Bronchial epithelial cell (primary cell): ENCODE data around the gene WDR36. TPM values are rescaled to one million over a fixed set of nuclear protein-coding genes. Genes with fewer than 3 reads are reported as not detected.
A peak's percentile ranks its signal among the peaks of the same experiment; 100 is the strongest.

Source experiments
- DNase-seq: peaks from one replicate; pipeline ENCODE4 v3.0.0-alpha.2; 2010; ENCODE audit warnings: low read depth
- FAIRE-seq: peaks from 2 replicates; lab custom pipeline; 2011; peaks lifted over from hg19 to GRCh38; lab: Jason Lieb, UNC
- H3K27me3 ChIP-seq: 2 replicates; pipeline ENCODE4 v1.5.1; 2011; ENCODE audit warnings: low read length; ENCODE audit not compliant: control insufficient read depth, insufficient read depth
- H3K36me3 ChIP-seq: 2 replicates; pipeline ENCODE4 v1.5.1; 2011; ENCODE audit warnings: low read length; ENCODE audit not compliant: control insufficient read depth, insufficient read depth
- H3K4me3 ChIP-seq: 2 replicates; pipeline ENCODE4 v1.5.1; 2011; ENCODE audit warnings: mild to moderate bottlenecking, low read depth, low read length, control low read depth
- CTCF ChIP-seq: IDR thresholded peaks from 2 replicates; pipeline ENCODE4 v1.5.1; 2011; ENCODE audit warnings: mild to moderate bottlenecking, moderate library complexity, low read length, control low read depth, inconsistent platforms; ENCODE audit not compliant: insufficient read depth, severe bottlenecking
- total RNA-seq: library from RNA; depleted of rRNA; stranded (reverse); fragments of >200 nt; gene quantifications from 2 replicates; pipeline ENCODE4 v1.2.1, GENCODE V29; 2014

The WDR36 gene
- total RNA-seq, 1 donor from 2014 or later, result 55.3 TPM

DNA sequence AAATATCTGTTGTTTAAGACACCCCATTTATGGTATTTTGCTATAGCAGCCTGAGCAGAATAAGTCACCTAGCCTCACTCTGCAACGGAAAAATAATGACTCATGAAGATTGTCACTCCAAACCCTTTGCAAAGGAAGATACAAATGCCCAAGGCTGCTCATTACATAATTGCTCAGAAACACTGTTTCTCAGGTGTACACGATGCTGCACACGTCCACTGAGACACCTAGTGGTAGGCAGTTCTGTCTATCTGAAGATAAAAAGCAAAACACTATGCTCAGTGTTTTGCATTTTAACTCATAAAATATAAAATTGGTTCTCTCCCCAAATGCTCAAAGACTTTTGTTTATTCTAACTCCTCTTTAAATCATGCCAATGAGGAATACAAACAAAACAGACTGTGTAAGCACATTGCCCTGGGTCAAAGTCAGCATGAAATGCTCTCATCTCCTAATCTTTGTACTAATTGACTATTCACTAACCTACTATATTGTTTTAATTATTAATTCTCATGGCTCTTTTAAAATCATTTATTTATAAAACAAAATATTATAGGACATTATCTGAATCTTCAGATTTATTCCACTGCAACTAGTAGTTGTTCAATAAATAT lies 28.3 kb upstream of the WDR36 start:
- Histone ChIP-seq H3K36me3 (no peaks in the 10 kb centered on the region), H3K4me3 (no peak overlapping the region), H3K27me3 (no peaks in the 10 kb centered on the region)
- DNase-seq, result peak; percentile 87
- TF ChIP-seq CTCF, result peak; percentile 77
- no peak for FAIRE-seq

DNA sequence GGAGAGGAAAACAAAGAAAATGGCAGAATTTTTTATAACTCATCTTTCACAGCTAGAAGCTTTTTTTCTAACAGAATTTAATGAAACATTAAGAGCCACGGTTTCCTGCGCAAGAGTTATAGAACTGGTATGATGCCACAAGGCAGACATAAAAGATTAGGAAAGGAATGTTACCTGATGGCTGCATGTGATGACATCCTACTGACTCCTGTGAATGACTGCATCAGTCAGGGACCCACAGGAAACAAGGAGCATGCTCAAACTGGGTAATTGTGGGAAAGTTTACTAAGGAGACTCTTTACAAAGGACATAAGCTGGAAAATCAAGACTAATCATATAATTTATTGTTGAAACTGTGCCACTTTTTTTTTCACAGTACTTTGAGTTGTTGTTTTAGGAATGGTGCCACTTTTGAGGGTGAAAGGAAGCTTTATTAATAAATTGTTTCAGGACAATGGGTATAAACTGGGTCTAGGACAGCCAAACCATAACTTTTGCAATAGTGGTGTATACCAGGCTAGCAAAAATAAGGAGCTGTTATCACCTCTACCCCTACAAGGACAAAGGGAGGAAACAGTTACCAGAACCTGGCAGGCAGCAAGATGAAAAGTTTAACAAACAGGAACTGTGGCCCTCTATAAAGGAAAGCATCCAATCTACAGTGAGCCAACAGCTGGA lies 25.7 kb upstream of the WDR36 start:
- peak; percentile 65 for DNase-seq
- H3K36me3 ChIP-seq, result no peaks in the 10 kb centered on the region
- peaks cover 2% of the 10 kb centered on the region for H3K27me3 ChIP-seq
- no peak for FAIRE-seq
- no peak for TF ChIP-seq CTCF
- H3K4me3 ChIP-seq, result no peak overlapping the region

- FAIRE-seq, result no peak
- TF ChIP-seq CTCF, result no peak
- no peaks in the 10 kb centered on the region for H3K36me3 ChIP-seq
- no peak overlapping the region for H3K4me3 ChIP-seq
- peak; percentile 63 for DNase-seq
- H3K27me3 ChIP-seq, result peaks cover 2% of the 10 kb centered on the region
These were observed 23.9 kb upstream of the WDR36 start for GRCh38 chr5:111068213-111068612.

- no peaks in the 10 kb centered on the region for H3K36me3 ChIP-seq
- no peak overlapping the region for H3K4me3 ChIP-seq
- peaks cover 2% of the 10 kb centered on the region for H3K27me3 ChIP-seq
- no peak for FAIRE-seq
- DNase-seq, result no peak
- TF ChIP-seq CTCF, result no peak
These were observed 22.3 kb upstream of the WDR36 start for GRCh38 chr5:111069839-111070238.

DNA sequence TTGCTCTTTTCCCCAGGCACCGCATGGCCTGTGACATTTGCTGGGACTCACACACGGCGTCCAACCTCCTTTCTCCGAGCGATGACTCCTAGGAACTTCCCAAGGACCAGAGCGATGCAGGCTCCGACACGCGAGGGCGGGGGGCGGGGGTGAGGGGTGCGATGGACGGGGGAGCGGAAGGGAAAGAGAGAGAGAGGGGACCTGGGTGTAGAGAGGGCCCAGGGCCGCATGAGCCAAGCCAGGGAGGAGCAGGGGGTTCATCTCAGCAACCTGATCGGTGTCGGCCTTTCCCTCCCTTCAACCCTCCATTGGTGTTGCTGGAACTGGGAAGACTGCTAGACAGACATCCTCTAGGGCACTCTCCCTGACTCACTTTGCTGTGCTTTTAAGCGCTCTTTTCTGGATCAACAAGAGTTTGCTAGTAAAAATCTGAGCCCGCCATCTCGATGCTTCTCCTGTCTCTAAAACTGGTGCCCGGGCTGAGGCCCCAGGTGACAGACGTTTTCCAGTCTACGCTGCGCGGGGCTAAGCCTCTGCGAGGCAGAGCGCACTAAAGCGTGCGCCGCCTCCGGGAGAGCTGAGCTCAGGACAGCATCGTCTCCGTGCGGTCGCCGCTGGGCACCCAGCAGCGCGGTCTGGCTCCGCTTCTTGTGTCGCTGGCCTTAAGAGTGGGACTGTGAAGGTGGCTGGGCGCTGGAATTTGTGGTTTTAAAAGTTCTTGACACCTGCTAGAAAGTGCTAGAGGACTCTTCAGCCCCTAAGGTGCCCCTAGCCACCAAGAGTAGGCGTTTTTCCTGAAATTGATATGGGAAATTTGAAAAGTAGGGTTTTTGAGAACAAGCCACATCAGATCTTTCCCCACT lies 21.6 kb upstream of the WDR36 start:
- DNase-seq (no peak), FAIRE-seq (no peak)
- Histone ChIP-seq H3K27me3 (peaks cover 2% of the 10 kb centered on the region), H3K36me3 (no peaks in the 10 kb centered on the region), H3K4me3 (no peak overlapping the region)
- peak; percentile 24 for TF ChIP-seq CTCF
